Neural progenitor cell (in vitro differentiated cells): ENCODE results near the gene PARN.

Experiments
- EZH2 ChIP-seq: fragments of 200-600 bp; sonication (generic); IDR thresholded peaks from 2 replicates; pipeline ENCODE4 v1.6.1; 2017; ENCODE audit warnings: antibody characterized with exemption, mild to moderate bottlenecking, moderate library complexity
- EZH2phosphoT487 ChIP-seq: fragments of 200-600 bp; sonication (generic); IDR thresholded peaks from 2 replicates; pipeline ENCODE4 v1.6.1; 2017; ENCODE audit warnings: antibody characterized with exemption
- TF ChIP-seq, protein P1 (sequence below): fragments of 200-600 bp; sonication (generic); IDR thresholded peaks from 2 replicates; pipeline ENCODE4 v1.5.1; 2017; ENCODE audit warnings: antibody characterized with exemption, mild to moderate bottlenecking

DNA sequence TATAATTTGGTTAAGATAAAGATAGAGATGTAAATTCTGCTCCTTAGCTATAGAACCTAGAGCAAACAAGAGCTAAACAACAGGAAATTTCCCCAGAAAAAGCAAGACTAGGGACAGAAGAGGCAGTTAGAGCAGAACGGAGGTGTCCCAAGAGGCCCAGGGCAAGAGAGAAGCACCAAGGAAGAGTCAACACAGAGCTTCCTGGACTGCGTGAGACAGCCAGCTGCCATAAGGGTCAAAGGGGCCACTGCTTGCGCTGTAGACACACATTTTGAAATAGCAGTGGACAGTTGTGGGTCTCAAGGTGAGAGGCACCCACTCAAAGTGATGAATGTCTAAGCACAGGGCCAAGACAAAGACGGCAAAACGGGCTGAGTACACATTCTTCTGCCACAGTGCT, 156.6 kb downstream of the PARN start:
- TF ChIP-seq, protein P1, sequence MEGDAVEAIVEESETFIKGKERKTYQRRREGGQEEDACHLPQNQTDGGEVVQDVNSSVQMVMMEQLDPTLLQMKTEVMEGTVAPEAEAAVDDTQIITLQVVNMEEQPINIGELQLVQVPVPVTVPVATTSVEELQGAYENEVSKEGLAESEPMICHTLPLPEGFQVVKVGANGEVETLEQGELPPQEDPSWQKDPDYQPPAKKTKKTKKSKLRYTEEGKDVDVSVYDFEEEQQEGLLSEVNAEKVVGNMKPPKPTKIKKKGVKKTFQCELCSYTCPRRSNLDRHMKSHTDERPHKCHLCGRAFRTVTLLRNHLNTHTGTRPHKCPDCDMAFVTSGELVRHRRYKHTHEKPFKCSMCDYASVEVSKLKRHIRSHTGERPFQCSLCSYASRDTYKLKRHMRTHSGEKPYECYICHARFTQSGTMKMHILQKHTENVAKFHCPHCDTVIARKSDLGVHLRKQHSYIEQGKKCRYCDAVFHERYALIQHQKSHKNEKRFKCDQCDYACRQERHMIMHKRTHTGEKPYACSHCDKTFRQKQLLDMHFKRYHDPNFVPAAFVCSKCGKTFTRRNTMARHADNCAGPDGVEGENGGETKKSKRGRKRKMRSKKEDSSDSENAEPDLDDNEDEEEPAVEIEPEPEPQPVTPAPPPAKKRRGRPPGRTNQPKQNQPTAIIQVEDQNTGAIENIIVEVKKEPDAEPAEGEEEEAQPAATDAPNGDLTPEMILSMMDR = no peak
- TF ChIP-seq EZH2phosphoT487 (no peak), EZH2 (no peak)
